ENCODE measurements around the gene ADRM1. TPM values are rescaled to one million over a fixed set of nuclear protein-coding genes. Genes with fewer than 3 reads are reported as not detected.

The ADRM1 gene
- total and polyA plus RNA-seq, 2 of the 4 experiments (the other 2 are of a cell fraction) = 103 to 149 TPM

DNA sequence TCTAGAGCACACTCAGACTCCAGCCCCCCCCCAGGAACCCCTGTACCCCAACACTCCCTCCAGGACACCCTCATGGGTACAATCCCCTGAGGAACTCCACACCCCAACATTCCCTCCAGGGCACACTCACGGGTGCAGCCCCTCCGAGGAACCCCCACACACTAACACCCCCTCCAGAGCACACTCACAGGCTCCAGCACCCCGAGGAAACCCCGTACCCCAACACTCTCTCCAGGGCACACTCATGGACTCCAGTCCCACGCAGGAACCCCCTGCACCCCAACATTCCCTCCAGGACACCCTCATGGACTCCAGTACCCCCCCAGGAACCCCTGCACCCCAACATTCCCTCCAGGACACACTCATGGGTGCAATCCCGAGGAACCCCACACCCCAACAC lies 32.7 kb downstream of the ADRM1 start:
- Histone ChIP-seq H3K4ac (ENCODE audit: low read depth, low read length) (no peak overlapping the region), H3K56ac (ENCODE audit: extremely low read depth, insufficient read depth, low read length) (no peak overlapping the region), H3K27me3 (ENCODE audit: control insufficient read depth, insufficient read depth, low read length) (no peaks in the 10 kb centered on the region), H2BK5ac (ENCODE audit: low read depth, low read length, poor library complexity, severe bottlenecking) (no peak overlapping the region), H2AK9ac (replicated peaks; ENCODE audit: low read depth, low read length, poor library complexity) (no peak overlapping the region), H3K18ac (ENCODE audit: low read depth, low read length) (no peak overlapping the region), H2BK15ac (ENCODE audit: low read depth, low read length) (no peak overlapping the region), H3K14ac (replicated peaks; ENCODE audit: low read depth, low read length) (no peak overlapping the region), H2AK5ac (ENCODE audit: low read depth, low read length) (no peak overlapping the region), H3K9me1 (ENCODE audit: insufficient read depth, low read length) (no peaks in the 10 kb centered on the region), H3K9me3 (ENCODE audit: control insufficient read depth, insufficient read depth, low read length) (no peaks in the 10 kb centered on the region), H4K20me1 (ENCODE audit: insufficient read depth, low read length) (no peaks in the 10 kb centered on the region; the same call in 1 of the 2 replicates), H3K9ac (ENCODE audit: low read depth, low read length) (no peak overlapping the region), H2BK20ac (ENCODE audit: low read depth, low read length) (no peak overlapping the region), H4K8ac (ENCODE audit: low read depth in 2 of 2, low read length in 2 of 2) (no peak overlapping the region), H3K27ac (ENCODE audit: insufficient read depth, low read length) (no peak overlapping the region), H4K91ac (ENCODE audit: insufficient read depth, low read depth, low read length) (no peak overlapping the region), H4K5ac (ENCODE audit: low read depth, low read length) (no peak overlapping the region), H3K4me3 (ENCODE audit: insufficient read depth, low read depth, low read length) (no peak overlapping the region), H3K4me1 (ENCODE audit: control insufficient read depth, insufficient read depth, low read length) (no peaks in the 10 kb centered on the region), H3K79me1 (ENCODE audit: low read depth in 1 of 2, low read length in 2 of 2) (no peaks in the 10 kb centered on the region), H2BK120ac (ENCODE audit: low read depth, low read length) (no peak overlapping the region), H3K23ac (ENCODE audit: low read depth, low read length) (no peak overlapping the region), H3K36me3 (ENCODE audit: control insufficient read depth, insufficient read depth, low read length) (peaks cover 28% of the 10 kb centered on the region; the same call in 1 of the 2 replicates), H3K4me2 (ENCODE audit: low read depth, low read length) (no peak overlapping the region), H2AFZ (replicated peaks; ENCODE audit: low read length, poor library complexity) (no peak overlapping the region)
- TF ChIP-seq NFE2L2 (IDR thresholded peaks at IDR 0.05; ENCODE audit: low read depth, low read length) (no peak), POLR2A (IDR thresholded peaks at IDR 0.05; ENCODE audit: low read depth, low read length) (no peak), BHLHE40 (IDR thresholded peaks at IDR 0.05; ENCODE audit: low read depth, low read length) (no peak), CHD1 (IDR thresholded peaks at IDR 0.05; ENCODE audit: low read depth, low read length) (no peak), MAFK (IDR thresholded peaks at IDR 0.05; ENCODE audit: low read depth, low read length) (no peak), RCOR1 (IDR thresholded peaks at IDR 0.05; ENCODE audit: insufficient replicate concordance, low read length) (no peak)
- no peak for ATAC-seq (ENCODE audit: low read depth)
- intact Hi-C loops (cut with micrococcal nuclease) = no loop called here
- in situ Hi-C loops (cut with MboI; ENCODE audit: low sequenced_read_pairs) = no loop called here
- dilution Hi-C loops (cut with HindIII; ENCODE audit: low sequenced_read_pairs, unreplicated experiment) = no loop called here
- WGBS, 2 experiments (ENCODE audit: extremely low coverage in 2 of 2, insufficient read length in 1 of 2) = 100% methylated on average over 1 of the region's 6 CpGs; no CpG with 5 or more reads in 1 of the 2 experiments
- no TSS peak for BruUV-seq (replicated peaks)
- ChIA-PET CTCF (no interaction called here), POLR2A (ENCODE audit: unreplicated experiment) (no interaction called here)
- DNase-seq = no peak
